ENCODE measurements around the gene ZNF148.

DNA sequence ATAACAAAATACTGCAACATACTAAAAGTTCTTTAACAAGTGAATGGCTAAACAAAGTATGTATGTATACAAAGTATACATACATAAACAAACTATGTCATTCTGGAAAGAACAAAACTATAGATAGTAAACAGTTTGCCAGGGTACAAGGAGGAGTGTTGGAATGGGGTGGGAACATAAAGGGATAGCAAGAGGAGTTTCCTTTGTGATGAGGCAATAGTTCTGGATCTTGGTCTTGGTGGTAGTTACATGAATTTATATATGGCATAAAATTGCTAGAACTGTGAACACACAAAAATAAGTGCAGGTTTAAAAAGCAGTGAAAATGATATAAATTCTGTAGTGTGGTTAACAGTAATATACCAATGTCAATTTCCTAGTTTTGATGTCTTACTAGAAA, 22.0 kb downstream of the ZNF148 start:
- TF ChIP-seq, protein P1, sequence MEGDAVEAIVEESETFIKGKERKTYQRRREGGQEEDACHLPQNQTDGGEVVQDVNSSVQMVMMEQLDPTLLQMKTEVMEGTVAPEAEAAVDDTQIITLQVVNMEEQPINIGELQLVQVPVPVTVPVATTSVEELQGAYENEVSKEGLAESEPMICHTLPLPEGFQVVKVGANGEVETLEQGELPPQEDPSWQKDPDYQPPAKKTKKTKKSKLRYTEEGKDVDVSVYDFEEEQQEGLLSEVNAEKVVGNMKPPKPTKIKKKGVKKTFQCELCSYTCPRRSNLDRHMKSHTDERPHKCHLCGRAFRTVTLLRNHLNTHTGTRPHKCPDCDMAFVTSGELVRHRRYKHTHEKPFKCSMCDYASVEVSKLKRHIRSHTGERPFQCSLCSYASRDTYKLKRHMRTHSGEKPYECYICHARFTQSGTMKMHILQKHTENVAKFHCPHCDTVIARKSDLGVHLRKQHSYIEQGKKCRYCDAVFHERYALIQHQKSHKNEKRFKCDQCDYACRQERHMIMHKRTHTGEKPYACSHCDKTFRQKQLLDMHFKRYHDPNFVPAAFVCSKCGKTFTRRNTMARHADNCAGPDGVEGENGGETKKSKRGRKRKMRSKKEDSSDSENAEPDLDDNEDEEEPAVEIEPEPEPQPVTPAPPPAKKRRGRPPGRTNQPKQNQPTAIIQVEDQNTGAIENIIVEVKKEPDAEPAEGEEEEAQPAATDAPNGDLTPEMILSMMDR (IDR thresholded peaks at IDR 0.05) = no peak
- TF ChIP-seq POLR2A (IDR thresholded peaks at IDR 0.05) = no peak
